ENCODE results near the gene UBE4A. TPM values are rescaled to one million over a fixed set of nuclear protein-coding genes. Genes with fewer than 3 reads are reported as not detected.

Gene UBE4A
- total RNA-seq, 1 donor from 2014 or later: 40.0 TPM

DNA sequence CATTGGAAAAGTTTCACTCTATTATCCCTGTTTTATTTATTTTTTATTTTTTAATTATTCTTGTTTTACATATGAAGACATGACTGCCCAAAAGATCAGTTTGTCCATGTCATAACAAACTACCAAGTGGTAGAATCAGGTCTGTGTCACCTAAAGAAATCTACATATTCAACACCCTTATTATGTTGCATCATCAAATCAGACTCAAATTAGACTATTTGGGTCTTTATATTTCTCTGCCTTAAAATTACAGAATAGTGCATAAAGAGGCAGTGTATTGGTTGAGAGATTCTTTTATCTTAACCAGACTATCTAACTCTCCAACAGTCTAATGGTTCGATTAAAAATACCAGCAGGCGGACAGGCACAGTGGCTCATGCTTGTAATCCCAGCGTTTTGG lies 23.6 kb downstream of the UBE4A start:
- no peaks in the 10 kb centered on the region for H3K9me3 ChIP-seq
- H3K27me3 ChIP-seq: no peaks in the 10 kb centered on the region
- H3K4me1 ChIP-seq: no peaks in the 10 kb centered on the region
- ATAC-seq (no peak), DNase-seq (no peak)
- intact Hi-C loops (cut with DNase I): loop anchor here (10.0 kb wide), 1 partner anchor 112 kb away; no protein-coding TSS in a partner anchor
- H3K4me3 ChIP-seq: no peak overlapping the region
- H3K36me3 ChIP-seq: peaks cover 98% of the 10 kb centered on the region
- H3K27ac ChIP-seq: no peak overlapping the region
- TF ChIP-seq, protein P1, sequence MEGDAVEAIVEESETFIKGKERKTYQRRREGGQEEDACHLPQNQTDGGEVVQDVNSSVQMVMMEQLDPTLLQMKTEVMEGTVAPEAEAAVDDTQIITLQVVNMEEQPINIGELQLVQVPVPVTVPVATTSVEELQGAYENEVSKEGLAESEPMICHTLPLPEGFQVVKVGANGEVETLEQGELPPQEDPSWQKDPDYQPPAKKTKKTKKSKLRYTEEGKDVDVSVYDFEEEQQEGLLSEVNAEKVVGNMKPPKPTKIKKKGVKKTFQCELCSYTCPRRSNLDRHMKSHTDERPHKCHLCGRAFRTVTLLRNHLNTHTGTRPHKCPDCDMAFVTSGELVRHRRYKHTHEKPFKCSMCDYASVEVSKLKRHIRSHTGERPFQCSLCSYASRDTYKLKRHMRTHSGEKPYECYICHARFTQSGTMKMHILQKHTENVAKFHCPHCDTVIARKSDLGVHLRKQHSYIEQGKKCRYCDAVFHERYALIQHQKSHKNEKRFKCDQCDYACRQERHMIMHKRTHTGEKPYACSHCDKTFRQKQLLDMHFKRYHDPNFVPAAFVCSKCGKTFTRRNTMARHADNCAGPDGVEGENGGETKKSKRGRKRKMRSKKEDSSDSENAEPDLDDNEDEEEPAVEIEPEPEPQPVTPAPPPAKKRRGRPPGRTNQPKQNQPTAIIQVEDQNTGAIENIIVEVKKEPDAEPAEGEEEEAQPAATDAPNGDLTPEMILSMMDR (IDR thresholded peaks at IDR 0.05): no peak

- ATAC-seq (no peak), DNase-seq (no peak)
- H3K9me3 ChIP-seq: no peaks in the 10 kb centered on the region
- H3K27ac ChIP-seq: no peak overlapping the region
- TF ChIP-seq, protein P1 (IDR thresholded peaks at IDR 0.05): no peak
- H3K36me3 ChIP-seq: peaks cover 98% of the 10 kb centered on the region
- no peaks in the 10 kb centered on the region for H3K27me3 ChIP-seq
- intact Hi-C loops (cut with DNase I): loop anchor here (10.0 kb wide), 1 partner anchor 111 kb away; no protein-coding TSS in a partner anchor
- no peak overlapping the region for H3K4me3 ChIP-seq
- no peaks in the 10 kb centered on the region for H3K4me1 ChIP-seq
Observed at GRCh38 chr11:118383657-118384056, 24.3 kb downstream of the UBE4A start.

DNA sequence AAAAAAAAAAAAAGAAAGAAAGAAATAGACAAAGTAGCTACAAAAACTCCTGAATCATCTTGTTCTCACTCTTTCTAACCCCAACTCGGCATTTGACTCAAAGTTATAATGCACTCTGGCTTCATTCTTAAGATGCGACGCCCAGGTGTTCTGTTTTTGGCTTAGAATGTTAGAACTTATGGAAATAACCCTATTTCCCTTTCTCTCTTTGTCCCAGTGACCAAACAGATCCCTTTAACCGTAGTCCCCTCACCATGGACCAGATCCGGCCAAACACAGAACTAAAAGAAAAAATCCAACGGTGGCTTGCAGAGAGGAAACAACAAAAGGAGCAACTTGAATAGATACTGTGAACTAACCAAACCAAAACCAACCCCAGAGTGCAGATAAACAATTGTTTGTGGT lies 36.7 kb downstream of the UBE4A start:
- H3K9me3 ChIP-seq: no peaks in the 10 kb centered on the region
- no peak overlapping the region for H3K27ac ChIP-seq
- no peak for ATAC-seq
- H3K36me3 ChIP-seq: peaks cover 73% of the 10 kb centered on the region
- intact Hi-C loops (cut with DNase I): no loop called here
- no peaks in the 10 kb centered on the region for H3K27me3 ChIP-seq
- H3K4me1 ChIP-seq: no peaks in the 10 kb centered on the region
- TF ChIP-seq, protein P1 (IDR thresholded peaks at IDR 0.05): no peak
- DNase-seq: no peak
- H3K4me3 ChIP-seq: no peak overlapping the region

DNA sequence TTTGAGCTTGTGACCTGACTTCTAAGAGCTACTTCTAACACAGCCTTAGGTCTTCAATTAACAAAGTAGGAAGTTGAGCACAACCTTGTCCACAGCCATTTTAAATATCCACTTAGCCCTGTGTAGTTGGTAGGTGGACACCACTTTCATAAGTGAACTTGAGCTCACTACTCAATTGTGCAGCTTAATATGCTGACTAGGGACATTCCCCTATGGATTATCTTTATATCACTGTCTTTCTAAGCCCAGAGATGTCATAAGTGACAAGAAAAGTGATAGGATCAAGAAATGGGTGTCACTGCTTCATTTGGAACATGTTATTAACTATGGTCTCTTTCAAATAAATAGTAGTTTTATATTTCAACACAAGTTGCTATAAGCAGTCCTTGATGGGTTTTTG lies 38.0 kb downstream of the UBE4A start:
- TF ChIP-seq, protein P1 (IDR thresholded peaks at IDR 0.05): no peak
- H3K27ac ChIP-seq: no peak overlapping the region
- DNase-seq (no peak), ATAC-seq (no peak)
- no peaks in the 10 kb centered on the region for H3K9me3 ChIP-seq
- peaks cover 1% of the 10 kb centered on the region for H3K4me1 ChIP-seq
- H3K36me3 ChIP-seq: peaks cover 60% of the 10 kb centered on the region
- intact Hi-C loops (cut with DNase I): no loop called here
- no peaks in the 10 kb centered on the region for H3K27me3 ChIP-seq
- H3K4me3 ChIP-seq: no peak overlapping the region

- DNase-seq: no peak
Observed at GRCh38 chr11:118398791-118399559, 39.6 kb downstream of the UBE4A start.

More at GRCh38 chr11:118398791-118399559, 39.6 kb downstream of the UBE4A start:
- H3K4me3 ChIP-seq: no peak overlapping the region
- H3K36me3 ChIP-seq: peaks cover 45% of the 10 kb centered on the region
- TF ChIP-seq, protein P1 (IDR thresholded peaks at IDR 0.05): no peak
- H3K27me3 ChIP-seq: no peaks in the 10 kb centered on the region
- intact Hi-C loops (cut with DNase I): no loop called here
- H3K4me1 ChIP-seq: peaks cover 14% of the 10 kb centered on the region
- H3K27ac ChIP-seq: no peak overlapping the region
- H3K9me3 ChIP-seq: no peaks in the 10 kb centered on the region
- no peak for ATAC-seq
